Globus pallidus (tissue), 1 donor: ENCODE data around the gene ARFGEF3.

Experiments
- DNase-seq: peaks from one replicate; pipeline ENCODE4 v3.0.0-alpha.2; 2015; ENCODE audit warnings: low spot score

The ARFGEF3 gene

DNA sequence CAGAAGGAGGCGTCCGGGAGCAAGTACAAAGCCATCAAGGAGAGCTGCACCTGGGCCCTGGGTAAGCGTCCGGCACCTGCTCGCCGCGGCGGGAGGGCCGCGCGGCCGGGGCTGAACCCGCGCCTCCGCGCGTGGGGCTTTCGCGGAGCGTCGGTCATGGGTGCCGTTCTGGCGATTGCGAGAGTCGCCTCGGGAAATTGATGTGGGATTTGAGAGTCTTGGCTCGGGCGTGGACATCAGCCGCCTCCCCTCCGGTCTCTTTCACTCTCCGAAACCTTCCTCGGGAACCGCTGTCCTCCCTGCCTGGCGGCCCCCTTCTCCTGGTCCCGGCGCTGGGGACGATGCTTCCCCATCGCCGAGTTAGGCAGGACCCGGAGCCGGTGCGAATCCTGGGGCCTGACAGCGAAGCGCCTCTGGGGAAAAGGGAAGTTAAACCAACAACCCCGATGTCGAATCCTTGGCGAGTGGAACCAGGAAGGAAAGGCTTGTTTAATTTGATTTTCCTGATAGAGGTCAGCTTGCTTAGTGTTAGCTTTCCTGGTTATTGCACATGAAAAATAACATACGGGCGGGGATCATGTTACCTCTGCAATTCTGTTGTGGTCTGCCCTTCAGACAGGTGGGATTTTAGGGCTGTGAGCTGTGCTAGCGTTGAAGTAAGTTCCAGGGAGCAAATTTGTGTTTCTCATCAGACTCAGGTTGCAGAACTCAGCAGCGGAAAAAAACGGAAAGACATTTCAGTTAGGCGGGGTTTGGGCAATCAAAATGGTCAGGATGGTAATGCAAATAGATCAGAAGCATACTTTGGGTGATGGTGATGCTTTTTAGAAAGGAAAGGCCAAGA, 594 bp downstream of the ARFGEF3 start:
- DNase-seq: no peak

DNA sequence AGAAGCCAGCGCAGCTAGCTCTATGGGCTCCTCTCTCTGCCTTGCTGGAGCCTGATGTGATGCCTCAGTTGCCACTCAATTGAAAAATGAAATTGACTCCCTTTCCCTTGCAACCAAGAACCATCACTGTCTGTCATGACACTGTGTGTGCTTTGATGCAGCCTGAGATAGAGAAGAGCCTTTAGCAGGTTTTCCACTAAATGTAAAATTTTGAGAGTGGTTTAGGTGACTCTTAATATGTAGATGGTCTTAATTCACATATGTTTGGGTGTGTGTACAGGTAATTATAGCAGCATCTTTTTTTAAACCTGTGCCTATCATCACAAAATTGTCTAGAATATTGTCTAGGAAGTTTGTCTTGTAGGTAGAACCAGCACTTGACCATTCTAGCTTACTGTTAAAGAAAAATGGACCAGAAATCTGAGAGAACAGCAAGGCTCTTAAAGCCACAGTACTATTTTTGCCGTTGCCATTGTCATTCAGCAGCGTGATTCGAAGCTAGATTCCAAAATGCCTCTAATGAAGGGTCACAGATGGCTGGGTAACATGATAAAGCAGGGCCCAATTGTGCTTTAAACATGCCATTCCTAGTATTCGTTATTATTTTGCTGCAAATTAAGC, 1.3 kb downstream of the ARFGEF3 start:
- DNase-seq: no peak

DNA sequence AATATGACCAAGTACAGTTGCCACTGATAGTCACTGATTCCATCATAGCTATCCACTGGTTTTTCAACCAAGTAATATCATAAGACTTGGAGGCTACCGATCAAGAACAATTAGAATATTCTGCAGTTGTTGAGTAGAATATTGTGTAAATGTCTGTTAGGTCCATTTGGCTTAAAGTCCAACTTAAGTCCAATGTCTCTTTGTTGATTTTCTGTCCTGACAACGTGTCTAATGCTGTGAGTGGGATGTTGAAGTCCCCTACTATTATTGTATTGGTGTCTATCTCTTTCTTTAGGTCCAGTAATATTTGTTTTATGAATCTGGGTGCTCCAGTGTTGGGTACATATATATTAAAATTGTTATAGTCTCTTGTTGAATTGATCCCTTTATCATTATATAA, 13.9 kb downstream of the ARFGEF3 start:
- no peak for DNase-seq

DNA sequence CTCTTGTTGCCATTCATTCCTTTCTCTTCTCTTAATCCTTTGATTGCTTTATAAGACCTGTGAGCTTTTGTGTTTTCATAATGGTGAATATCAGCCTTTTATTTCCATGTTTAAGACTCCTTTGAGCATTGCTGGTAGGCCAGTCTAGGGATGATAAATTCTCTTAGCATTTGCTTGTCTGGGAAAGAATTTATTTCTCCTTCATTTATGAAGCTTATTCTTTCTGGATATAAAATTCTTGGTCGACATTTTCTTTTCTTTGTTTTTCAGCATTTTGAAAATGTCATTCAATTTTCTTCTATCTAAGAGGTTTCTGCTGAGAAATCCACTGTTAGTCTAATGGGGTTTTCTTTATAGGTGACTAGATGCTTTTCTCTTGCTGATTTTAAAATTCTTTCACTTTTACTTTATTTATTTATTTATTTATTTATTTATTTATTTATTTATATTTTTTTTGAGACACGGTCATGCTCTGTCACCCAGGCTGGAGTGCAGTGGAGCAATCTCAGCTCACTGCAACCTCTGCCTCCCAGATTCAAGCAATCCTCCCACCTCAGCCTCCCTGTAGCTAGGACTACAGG, 15.0 kb downstream of the ARFGEF3 start:
- no peak for DNase-seq

DNA sequence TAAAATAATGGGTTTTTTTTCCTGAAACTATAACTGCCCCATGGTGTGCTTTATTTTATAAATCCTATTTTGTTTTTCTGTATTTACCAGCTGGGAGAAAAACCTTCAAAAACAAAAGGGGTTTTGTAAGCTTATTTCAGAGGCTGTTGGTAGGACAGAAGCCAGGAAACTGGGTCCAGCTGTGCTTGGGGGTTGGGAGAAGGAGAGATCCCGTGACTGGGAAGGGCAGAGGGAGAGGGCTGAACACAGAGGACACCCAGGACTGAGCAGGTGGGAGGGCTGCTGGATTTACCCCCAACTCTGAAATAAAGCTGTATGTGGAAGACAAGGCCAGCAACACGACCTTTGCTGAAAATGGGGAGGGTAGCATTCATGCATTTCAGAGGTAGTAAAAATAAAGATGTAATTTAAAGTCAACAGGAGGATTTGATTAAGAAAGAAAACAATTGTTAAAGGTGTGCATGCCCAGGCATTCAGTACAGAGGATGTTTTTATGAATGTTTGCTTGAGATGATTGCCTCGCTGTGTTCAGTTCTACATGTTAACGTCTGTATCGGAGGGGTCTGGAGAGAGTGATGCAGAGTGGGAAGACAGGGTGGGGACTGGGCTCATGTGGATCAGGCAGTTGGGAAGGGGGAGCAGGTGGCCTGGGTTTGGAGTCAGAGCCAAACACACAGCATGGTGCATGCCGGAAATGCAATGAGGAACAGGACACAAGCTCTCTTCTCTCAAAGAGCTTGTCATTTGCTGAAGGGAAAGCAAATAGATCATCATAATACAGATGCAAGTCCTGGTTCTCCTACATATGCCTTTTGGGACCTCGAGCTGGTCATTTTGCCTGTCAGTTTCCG, 21.4 kb downstream of the ARFGEF3 start:
- peak; percentile 96 for DNase-seq

DNA sequence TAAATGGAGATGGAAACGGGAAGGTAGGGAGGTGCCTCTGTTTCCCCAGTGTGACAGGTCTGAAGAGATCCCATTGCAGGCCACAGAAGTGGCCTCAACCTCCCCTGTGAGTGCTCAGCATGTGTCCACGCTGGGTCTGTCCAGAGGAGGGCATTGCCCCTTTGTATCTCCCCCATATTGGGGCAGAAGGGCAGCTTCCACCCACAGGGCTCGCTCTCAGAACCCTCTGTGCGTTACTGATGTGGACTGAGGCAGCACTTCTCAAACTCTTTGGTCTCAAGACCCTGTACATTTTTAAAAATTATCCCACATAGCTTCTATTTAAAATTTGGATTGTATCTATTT, 22.0 kb downstream of the ARFGEF3 start:
- no peak for DNase-seq

DNA sequence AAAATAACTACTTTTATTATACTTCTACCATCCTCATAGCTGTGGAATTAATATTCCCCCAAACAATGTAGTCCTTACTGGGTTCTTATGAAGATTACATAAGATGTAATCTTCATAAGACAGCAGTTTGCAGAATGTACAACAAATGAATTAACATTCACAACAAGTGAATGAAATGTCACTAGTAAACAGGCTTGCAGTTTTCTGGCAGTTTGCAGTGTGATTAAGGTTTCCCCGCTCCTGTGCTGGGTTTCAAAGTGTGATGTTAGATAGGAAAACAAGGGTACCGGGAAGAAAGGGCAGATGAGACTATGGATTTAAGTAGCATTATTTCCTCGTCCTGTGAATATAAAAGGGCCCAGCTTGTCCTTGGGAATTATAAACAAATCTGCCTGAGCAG, 22.5 kb downstream of the ARFGEF3 start:
- DNase-seq: no peak

DNA sequence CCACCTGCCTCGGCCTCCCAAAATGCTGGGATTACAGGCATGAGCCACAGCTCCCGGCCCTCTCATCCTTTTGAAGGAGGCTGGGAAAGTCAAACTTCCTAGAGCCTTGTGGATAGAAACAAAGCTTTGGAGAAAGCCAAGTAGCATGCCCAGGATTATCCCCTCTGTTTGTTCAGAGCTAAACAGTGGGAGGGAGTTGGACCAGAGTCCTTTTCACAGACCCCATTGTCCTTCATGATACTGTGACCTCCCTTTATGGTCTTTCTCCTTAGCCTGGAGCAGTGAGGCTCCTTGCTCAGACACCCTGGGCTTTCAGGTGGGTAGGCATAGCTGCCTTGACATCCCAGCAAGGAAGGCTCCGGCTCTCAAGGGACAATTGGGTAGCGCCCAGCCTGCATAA, 25.4 kb downstream of the ARFGEF3 start:
- DNase-seq: no peak

DNA sequence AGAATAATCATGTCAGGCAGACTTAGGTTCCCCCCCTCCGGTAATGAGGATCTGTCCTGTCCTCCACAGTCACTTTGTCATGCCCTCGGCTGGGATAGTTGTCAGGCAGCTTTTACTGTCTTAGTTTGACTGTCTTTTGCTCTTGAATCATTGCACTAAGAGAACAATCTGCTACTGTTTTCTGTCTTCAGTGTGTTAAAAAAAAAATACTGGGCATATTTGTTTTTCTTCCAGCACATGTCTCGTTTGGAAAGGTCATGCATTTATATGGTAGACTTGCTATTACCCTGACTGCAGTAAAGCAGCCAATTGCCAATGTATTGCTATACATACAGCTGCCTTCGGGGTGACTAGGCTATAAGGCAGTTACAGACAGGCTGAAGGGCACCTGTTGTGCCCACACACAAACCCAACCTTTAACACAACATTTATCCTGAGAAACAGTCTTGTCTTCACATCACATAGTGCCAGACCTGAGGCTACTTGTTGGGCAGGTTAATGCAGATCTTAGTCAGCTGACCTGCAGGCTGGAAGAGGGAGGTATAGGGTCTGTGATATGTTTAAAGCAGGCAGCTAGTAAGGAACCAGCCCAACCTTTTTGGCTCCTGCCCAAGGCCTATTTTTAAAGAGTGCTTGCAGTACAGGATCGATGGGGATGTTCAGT, 26.7 kb downstream of the ARFGEF3 start:
- peak; percentile 78 for DNase-seq

DNA sequence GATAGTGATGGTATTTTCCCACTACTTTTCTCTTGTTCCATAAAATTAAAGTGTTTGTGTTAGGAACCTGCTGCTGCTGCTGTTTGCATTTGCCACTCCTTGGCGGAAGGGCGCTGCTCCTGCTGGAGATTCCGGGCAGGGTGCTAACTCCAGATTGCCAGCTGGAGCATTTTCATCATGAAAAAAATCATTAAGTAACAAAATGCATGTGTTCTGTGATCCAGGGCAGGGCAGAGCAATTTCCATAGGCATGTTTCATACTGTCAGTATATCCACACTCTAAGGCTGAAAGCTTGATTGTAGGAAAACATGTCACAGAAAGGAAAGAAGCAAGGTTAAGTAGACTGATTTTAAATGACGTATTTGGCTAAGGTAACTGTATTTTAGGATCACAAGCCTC, 32.5 kb downstream of the ARFGEF3 start:
- no peak for DNase-seq

DNA sequence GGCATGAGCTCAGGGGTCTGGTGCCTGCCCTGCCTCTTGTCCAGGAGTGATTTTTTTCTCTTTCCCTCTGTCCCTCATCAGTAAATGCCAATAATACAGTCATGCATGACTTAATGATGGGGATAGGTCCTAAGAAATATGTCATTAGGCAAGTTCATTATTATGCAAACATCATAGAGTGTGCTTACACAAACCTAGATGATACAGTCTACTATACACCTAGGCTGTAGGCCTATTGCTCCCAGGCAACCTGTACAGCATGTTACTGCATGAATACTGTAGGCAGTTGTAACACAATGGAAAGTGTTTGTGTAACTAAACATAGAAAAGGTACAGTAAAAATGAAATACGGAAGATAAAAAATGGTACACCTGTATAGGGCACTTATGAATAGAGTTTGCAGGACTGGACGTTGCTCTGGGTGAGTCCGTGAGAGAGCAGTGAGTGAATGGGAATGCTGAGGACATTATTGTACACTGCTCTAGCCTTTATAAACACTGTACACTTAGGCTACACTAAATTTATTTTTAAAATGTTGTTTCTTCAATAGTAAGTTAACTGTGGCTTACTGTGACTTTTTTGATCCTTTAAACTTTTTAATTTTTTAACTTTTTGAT, 34.5 kb downstream of the ARFGEF3 start:
- DNase-seq: no peak

DNA sequence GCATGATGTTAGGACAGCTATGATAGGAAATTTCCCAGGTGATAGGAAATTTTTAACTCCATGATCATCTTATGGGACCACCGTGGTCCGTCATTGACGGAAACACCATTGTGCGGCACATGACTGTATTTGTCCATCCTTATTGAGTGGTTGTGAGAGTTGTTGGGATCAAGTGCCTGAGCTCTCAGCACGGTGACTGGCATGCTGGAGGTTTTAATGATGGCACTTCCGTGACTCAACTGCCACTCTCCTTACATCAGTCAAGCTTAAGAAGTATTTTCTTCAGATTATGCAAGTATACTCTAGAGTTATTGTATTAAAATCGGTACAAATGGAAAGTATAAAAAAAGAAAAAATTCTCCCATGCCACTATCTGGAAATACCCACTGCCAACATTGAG, 35.8 kb downstream of the ARFGEF3 start:
- DNase-seq: no peak

DNA sequence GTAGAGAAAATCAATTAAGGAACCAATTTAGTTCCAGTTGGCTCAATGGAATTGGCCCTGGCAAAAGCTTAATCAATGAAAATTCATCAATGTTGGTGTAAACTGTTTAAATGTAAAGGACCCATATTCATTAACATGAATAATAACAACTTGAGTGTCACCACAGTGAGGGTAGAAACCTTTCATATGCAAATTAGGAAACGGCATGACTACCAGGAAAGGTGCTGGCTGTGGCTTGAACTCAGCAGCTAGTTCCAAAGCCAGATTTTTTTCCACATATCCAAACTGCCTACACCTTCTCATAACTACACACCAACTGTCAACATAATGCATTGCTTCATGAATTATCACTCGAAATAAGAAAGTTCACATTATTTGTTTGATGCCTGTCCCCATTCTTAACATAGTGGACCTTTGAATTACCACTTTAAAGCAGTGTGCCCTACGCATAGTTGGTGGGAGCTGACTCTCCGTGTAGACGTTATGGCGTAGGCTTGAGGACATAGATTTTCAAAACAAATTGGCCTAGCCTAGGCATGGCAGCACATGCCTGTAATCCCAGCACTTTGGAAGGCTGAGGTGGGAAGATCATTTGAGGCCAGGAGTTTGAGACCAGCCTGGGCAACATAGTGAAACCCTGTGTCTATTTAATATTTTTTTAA, 36.8 kb downstream of the ARFGEF3 start:
- DNase-seq: no peak

DNA sequence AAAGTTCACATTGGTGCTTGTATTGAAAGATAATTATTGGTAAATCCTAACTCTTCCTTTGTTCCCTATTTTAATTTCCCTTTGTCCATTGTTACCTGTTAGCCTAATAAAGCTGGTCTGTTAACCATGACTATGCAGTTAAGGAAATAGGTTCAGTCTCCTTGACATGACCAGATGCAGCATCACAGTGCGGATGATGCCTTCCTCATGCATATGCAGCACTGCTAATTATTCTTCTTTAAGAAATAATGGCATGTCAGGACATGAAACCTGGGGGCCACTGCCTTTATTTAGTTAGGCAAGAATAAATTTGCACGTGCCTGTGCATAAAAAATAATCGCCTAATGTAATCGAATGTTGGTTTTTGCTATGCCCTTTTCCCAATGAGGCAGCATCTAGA, 40.1 kb downstream of the ARFGEF3 start:
- DNase-seq: no peak

DNA sequence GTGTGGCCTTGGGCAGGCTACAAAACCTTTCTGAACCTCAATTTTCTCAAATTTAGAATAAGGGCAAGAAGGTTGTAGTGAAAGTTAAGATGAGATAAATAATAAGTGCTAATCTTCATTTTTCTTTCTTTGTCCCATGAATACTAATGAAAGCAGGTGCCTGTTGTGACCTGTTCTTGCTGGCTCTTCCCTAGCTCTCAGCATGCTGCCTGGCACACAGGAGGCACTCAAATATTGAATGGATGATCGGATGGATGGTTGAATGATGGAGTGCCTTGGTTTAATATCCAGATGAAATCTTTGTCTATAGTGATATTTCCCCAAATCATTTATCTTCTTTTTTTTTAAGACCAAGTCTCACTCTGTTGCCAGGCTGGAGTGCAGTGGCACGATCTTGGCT, 41.6 kb downstream of the ARFGEF3 start:
- no peak for DNase-seq

DNA sequence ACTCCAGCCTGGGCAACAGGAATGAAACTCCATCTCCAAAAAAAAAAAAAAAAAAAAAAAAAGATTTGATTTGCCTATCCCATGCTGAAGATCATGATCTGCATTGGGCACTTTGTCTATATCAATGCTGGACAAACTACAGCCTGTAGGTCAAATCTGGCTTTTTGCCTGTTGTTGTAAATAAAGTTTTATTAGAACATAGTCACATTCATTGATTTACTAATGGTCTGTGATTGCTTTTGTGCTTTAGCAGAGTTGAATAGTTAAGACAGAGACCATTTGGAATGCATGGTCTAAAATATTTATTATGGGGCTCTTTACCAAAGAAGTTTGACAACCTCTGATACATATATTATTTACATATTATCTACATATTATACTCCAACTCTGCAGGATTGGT, 42.6 kb downstream of the ARFGEF3 start:
- no peak for DNase-seq

DNA sequence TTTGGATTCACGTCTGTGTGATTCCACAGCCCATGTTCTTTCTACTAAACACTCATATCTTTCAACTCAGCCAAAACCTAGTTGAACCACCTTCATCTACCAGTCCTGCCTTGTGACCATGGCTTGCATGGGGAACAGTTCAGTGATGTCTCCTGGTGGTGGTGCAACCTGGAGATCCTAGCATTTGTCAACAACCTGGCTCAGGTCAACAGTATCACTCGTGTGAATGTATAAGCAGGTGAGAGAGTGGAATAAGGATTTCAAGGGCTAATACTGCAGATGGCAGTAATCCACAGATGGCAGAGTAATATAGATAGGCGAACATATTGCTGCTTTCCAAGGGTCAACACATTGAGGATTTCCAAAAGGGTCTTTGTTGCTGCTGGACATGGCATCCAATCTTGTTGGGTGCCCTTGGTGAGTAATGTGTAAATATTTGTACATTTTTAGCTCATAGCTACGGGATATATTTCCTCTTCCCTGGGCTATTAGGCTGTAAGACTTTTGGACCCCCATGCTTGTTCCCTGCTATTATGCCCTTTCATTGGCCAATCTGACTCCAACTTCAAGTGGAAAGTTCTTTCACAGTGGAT, 43.1 kb downstream of the ARFGEF3 start:
- no peak for DNase-seq

DNA sequence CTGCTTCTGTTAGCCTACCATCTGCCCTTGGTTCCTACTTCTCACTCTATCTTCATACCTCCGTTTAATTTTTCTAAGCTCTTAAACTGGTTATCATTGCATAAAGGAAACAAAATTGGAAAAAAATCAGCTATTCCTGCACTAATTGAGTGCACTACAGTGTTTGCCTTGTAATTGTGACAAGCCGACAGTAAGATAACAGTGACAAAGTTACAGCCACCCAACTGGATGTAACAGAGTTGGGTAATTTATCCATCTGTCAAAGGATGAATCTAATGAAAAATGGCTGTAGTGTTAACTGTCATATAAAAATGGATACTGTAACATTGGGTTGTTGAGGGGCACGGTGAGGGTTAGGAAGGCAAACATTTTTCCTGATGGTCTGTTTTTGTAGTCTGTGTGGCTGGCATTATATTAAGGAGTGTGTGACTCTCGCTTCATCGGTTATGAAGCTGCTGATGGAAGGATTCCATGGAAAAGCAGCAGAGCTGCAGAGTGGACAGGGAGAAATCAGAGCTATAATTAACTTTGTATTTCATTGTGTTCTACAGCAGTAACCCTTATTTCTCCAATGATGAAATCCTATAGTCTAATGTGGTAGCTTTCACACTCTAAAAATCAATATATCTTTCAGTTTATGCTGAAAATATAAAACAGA, 43.8 kb downstream of the ARFGEF3 start:
- no peak for DNase-seq

DNA sequence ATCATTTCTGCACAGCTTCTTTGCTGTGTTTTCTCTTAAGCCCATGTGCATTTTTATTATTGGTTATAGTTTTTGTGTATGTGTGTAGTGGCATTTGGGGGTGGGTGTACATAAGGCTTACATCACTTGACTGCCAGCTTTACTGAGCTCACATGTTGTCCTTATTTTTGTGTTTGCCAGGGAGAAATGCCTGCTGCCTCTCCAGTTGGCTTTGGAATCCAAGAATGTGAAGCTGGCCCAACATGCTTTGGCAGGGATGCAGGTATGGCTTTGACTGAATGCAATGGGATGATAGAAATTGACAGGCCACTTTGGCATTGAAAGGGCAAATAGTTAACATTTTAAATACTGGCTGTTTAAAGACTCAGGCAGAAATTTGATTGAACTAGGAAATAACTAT, 45.1 kb downstream of the ARFGEF3 start:
- DNase-seq: no peak

DNA sequence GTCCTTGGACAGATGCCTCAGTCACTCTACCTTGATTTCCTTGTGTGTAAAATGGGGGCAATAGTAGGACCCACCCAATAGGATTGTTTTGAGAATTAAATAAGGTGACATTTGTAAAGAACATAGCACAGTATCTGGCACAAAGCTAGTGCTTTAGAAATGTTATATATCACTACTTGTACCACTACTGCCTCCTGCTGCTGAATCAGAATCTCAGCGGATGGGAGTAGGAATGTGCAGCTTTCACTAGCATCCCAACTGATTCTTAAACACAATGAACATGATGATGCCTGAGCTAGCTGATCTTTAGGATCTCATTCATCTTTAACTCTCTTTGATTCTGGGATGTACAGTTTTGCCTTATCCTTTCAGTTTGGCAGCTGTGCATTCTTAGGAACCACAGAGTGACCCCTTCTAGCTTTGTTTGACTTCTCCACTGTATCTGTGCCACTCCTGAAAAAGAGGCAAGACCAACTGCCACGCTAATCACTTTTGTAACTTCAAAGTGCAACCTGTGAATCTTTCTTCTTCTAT, 49.4 kb downstream of the ARFGEF3 start:
- DNase-seq: peak; percentile 80
